ENCODE data around the gene PPP1R12C. TPM values are rescaled to one million over a fixed set of nuclear protein-coding genes. Genes with fewer than 3 reads are reported as not detected.

PPP1R12C gene
- total and polyA plus RNA-seq, 3 donors from 2014 or later, result 184 to 220 (median 206) TPM

- Histone ChIP-seq H3K9me3 (no peaks in the 10 kb centered on the region), H3K36me3 (ENCODE audit: low read depth, missing control alignments) (no peaks in the 10 kb centered on the region), H3K27me3 (no peaks in the 10 kb centered on the region), H3K27ac (peak overlapping the region in 1 of 2 donors; percentile 84), H3K4me1 (peaks cover 24% of the 10 kb centered on the region), H3K4me3 (peak overlapping the region; percentile 67 to 72)
- intact Hi-C loops (cut with DNase I; ENCODE audit: low total_unique reads), result no loop called here
- peak; percentile 83 for DNase-seq
- 20 to 24% methylated on average over 21 to 22 of the region's 22 CpGs for WGBS, 2 donors
- TF ChIP-seq CTCF (IDR thresholded peaks at IDR 0.05) (no peak), POLR2A (IDR thresholded peaks at IDR 0.05) (no peak)
Measured at GRCh38 chr19:55118401-55118991, 1.1 kb upstream of the PPP1R12C start.

- H3K27me3 ChIP-seq, result no peaks in the 10 kb centered on the region
- H3K27ac ChIP-seq, result peak overlapping the region; percentile 67 to 84
- H3K9me3 ChIP-seq, result no peaks in the 10 kb centered on the region
- TF ChIP-seq CTCF (IDR thresholded peaks at IDR 0.05) (peak in 1 of 3 experiments; percentile 10), POLR2A (IDR thresholded peaks at IDR 0.05) (no peak)
- H3K36me3 ChIP-seq (ENCODE audit: low read depth, missing control alignments), result no peaks in the 10 kb centered on the region
- H3K4me3 ChIP-seq, result peak overlapping the region; percentile 67 to 72
- intact Hi-C loops (cut with DNase I; ENCODE audit: low total_unique reads), result no loop called here
- DNase-seq, result peak; percentile 99
- H3K4me1 ChIP-seq, result peaks cover 31% of the 10 kb centered on the region
- 0 to 1% methylated on average over 34 to 43 of the region's 44 CpGs for WGBS, 2 donors
Measured at GRCh38 chr19:55117663-55118391, 390 bp upstream of the PPP1R12C start.

- H3K27me3 ChIP-seq, result no peaks in the 10 kb centered on the region
- no peaks in the 10 kb centered on the region for H3K9me3 ChIP-seq
- 0 to 2% methylated on average over 25 of the region's 25 CpGs for WGBS, 2 donors
- intact Hi-C loops (cut with DNase I; ENCODE audit: low total_unique reads), result no loop called here
- DNase-seq, result peak; percentile 79
- no peak for TF ChIP-seq POLR2A (IDR thresholded peaks at IDR 0.05)
- no peak for TF ChIP-seq CTCF (IDR thresholded peaks at IDR 0.05)
- peak overlapping the region; percentile 68 to 72 for H3K4me3 ChIP-seq
- no peaks in the 10 kb centered on the region for H3K36me3 ChIP-seq (ENCODE audit: low read depth, missing control alignments)
- peak overlapping the region; percentile 68 to 79 for H3K27ac ChIP-seq
- peaks cover 34% of the 10 kb centered on the region for H3K4me1 ChIP-seq
Measured at GRCh38 chr19:55116232-55116858, 1.1 kb downstream of the PPP1R12C start.

GRCh38 chr19:55115446-55116065 is 1.9 kb downstream of the PPP1R12C start:
- DNase-seq, result no peak

More at GRCh38 chr19:55115446-55116065, 1.9 kb downstream of the PPP1R12C start:
- intact Hi-C loops (cut with DNase I; ENCODE audit: low total_unique reads), result no loop called here
- H3K4me1 ChIP-seq, result peaks cover 34% of the 10 kb centered on the region
- H3K27me3 ChIP-seq, result no peaks in the 10 kb centered on the region
- H3K4me3 ChIP-seq, result peak overlapping the region; percentile 68 to 72
- no peaks in the 10 kb centered on the region for H3K9me3 ChIP-seq
- H3K27ac ChIP-seq, result peak overlapping the region; percentile 68 to 79
- no peaks in the 10 kb centered on the region for H3K36me3 ChIP-seq (ENCODE audit: low read depth, missing control alignments)
- WGBS, 2 donors, result 49 to 53% methylated on average over 13 of the region's 13 CpGs
- TF ChIP-seq CTCF (IDR thresholded peaks at IDR 0.05), result no peak
- TF ChIP-seq POLR2A (IDR thresholded peaks at IDR 0.05), result no peak

All from testis (tissue), 3 donors.